ENCODE data around the gene DCDC1.
A peak's percentile ranks its signal among the peaks of the same experiment; 100 is the strongest.

DCDC1 gene

GRCh38 chr11:31109446-31109845, 260.1 kb downstream of the DCDC1 start:
- no peak for DNase-seq (ENCODE audit: low read depth in 2 of 2)

GRCh38 chr11:31107649-31108048, 261.9 kb downstream of the DCDC1 start:
- DNase-seq (ENCODE audit: low read depth in 2 of 2): no peak

- peak; percentile 0 to 10 for DNase-seq (ENCODE audit: low read depth in 2 of 2)
Observed at GRCh38 chr11:31106968-31107576, 262.5 kb downstream of the DCDC1 start.

- DNase-seq (ENCODE audit: low read depth in 2 of 2): no peak
Observed at GRCh38 chr11:31106326-31106725, 263.2 kb downstream of the DCDC1 start.

- no peak for DNase-seq (ENCODE audit: low read depth in 2 of 2)
Observed at GRCh38 chr11:31102875-31103274, 266.7 kb downstream of the DCDC1 start.

- no peak for DNase-seq (ENCODE audit: low read depth in 2 of 2)
Observed at GRCh38 chr11:31102316-31102715, 267.2 kb downstream of the DCDC1 start.

- no peak for DNase-seq (ENCODE audit: low read depth in 2 of 2)
Observed at GRCh38 chr11:31096191-31096805, 273.2 kb downstream of the DCDC1 start.

GRCh38 chr11:31092638-31093037, 276.9 kb downstream of the DCDC1 start:
- no peak for DNase-seq (ENCODE audit: low read depth in 2 of 2)

- DNase-seq (ENCODE audit: low read depth in 2 of 2): no peak
Observed at GRCh38 chr11:31089117-31089516, 280.4 kb downstream of the DCDC1 start.

- DNase-seq (ENCODE audit: low read depth in 2 of 2): no peak
Observed at GRCh38 chr11:31069447-31070205, 299.9 kb downstream of the DCDC1 start.

- no peak for DNase-seq (ENCODE audit: low read depth in 2 of 2)
Observed at GRCh38 chr11:31060880-31061279, 308.7 kb downstream of the DCDC1 start.

- DNase-seq (ENCODE audit: low read depth in 2 of 2): no peak
Observed at GRCh38 chr11:31059529-31059928, 310.0 kb downstream of the DCDC1 start.

- no peak for DNase-seq (ENCODE audit: low read depth in 2 of 2)
Observed at GRCh38 chr11:31050061-31050765, 319.3 kb downstream of the DCDC1 start.

- DNase-seq (ENCODE audit: low read depth in 2 of 2): no peak
Observed at GRCh38 chr11:31045335-31045734, 324.2 kb downstream of the DCDC1 start.

GRCh38 chr11:31030138-31030792, 339.3 kb downstream of the DCDC1 start:
- DNase-seq (ENCODE audit: low read depth in 2 of 2): no peak

GRCh38 chr11:31026315-31026714, 343.2 kb downstream of the DCDC1 start:
- DNase-seq (ENCODE audit: low read depth in 2 of 2): no peak

- no peak for DNase-seq (ENCODE audit: low read depth in 2 of 2)
Observed at GRCh38 chr11:31022080-31022479, 347.5 kb downstream of the DCDC1 start.

GRCh38 chr11:31019786-31020185, 349.8 kb downstream of the DCDC1 start:
- no peak for DNase-seq (ENCODE audit: low read depth in 2 of 2)

- DNase-seq (ENCODE audit: low read depth in 2 of 2): no peak
Observed at GRCh38 chr11:31005202-31005601, 364.3 kb downstream of the DCDC1 start.

GRCh38 chr11:31001427-31001826, 368.1 kb downstream of the DCDC1 start:
- DNase-seq (ENCODE audit: low read depth in 2 of 2): no peak

GRCh38 chr11:31000381-31000780, 369.2 kb downstream of the DCDC1 start:
- DNase-seq (ENCODE audit: low read depth in 2 of 2): no peak

GRCh38 chr11:30992513-30992849, 377.1 kb downstream of the DCDC1 start:
- DNase-seq (ENCODE audit: low read depth in 2 of 2): no peak
